Stomach (tissue), 4 donors: ENCODE measurements around the gene CLTA.
"Not testable (repeated sequence)": the region's sequence is repeated elsewhere in the genome, so short reads cannot be mapped to it uniquely, and the experiment has no call there.

ENCODE experiments used
- EP300 ChIP-seq: sonication (generic); formaldehyde crosslinking; IDR thresholded peaks from one replicate; pipeline ENCODE4 v1.6.1; 2017; ENCODE audit warnings: antibody characterized with exemption
- POLR2A ChIP-seq, 4 donors: fragments of 450-650 bp; IDR thresholded peaks; one replicate each; pipeline ENCODE4 v1.6.1; 2016; ENCODE audit warnings: antibody characterized with exemption in 4 of 4, control low read depth in 2 of 4, mild to moderate bottlenecking in 1 of 4, moderate library complexity in 1 of 4
- POLR2AphosphoS5 ChIP-seq, 3 donors: sonication (generic); formaldehyde crosslinking; IDR thresholded peaks; one replicate each; pipeline ENCODE4 v1.6.1; 2016; ENCODE audit warnings: antibody characterized with exemption in 3 of 3
- TF ChIP-seq, protein P1 (sequence below), 7 experiments: fragments of 450-650 bp in 4 of 7; fragments of 200-600 bp in 3 of 7; sonication (generic) in 3 of 7; IDR thresholded peaks; one replicate each; pipeline ENCODE4 v1.5.1; 2016 to 2019; ENCODE audit warnings: antibody characterized with exemption in 7 of 7, control low read depth in 2 of 7, mild to moderate bottlenecking in 1 of 7

DNA sequence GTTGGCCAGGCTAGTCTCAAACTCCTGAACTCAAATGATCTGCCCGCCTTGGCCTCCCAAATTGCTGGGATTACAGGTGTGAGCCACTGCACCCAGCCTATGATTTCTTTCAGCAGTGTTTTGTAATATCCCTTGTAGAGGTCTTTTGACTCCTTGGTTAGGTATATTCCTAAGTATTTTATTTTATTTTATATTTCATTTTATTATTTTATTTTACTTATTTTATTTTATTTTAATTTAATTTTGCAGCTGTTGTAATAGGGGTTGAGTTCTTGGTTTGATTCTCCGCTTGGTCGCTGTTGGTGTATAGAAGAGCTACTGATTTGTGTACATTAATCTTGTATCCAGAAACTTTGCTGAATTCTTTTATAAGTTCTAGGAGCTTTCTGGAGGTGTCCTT, 49.0 kb downstream of the CLTA start:
- not testable (repeated sequence) for TF ChIP-seq POLR2AphosphoS5 (IDR thresholded peaks at IDR 0.05); POLR2A (IDR thresholded peaks at IDR 0.05); EP300
- TF ChIP-seq, protein P1, sequence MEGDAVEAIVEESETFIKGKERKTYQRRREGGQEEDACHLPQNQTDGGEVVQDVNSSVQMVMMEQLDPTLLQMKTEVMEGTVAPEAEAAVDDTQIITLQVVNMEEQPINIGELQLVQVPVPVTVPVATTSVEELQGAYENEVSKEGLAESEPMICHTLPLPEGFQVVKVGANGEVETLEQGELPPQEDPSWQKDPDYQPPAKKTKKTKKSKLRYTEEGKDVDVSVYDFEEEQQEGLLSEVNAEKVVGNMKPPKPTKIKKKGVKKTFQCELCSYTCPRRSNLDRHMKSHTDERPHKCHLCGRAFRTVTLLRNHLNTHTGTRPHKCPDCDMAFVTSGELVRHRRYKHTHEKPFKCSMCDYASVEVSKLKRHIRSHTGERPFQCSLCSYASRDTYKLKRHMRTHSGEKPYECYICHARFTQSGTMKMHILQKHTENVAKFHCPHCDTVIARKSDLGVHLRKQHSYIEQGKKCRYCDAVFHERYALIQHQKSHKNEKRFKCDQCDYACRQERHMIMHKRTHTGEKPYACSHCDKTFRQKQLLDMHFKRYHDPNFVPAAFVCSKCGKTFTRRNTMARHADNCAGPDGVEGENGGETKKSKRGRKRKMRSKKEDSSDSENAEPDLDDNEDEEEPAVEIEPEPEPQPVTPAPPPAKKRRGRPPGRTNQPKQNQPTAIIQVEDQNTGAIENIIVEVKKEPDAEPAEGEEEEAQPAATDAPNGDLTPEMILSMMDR (IDR thresholded peaks at IDR 0.05) = not testable (repeated sequence)
